Neural cell (in vitro differentiated cells): Measurements from ENCODE around the gene FAM227B. TPM values are rescaled to one million over a fixed set of nuclear protein-coding genes. Genes with fewer than 3 reads are reported as not detected.
"Not testable (repeated sequence)": the region's sequence is repeated elsewhere in the genome, so short reads cannot be mapped to it uniquely, and the experiment has no call there.

Experiments used
- H2AFZ ChIP-seq: fragments of 200-600, 300-800 bp; sonication (generic), shearing (Covaris generic); 2 replicates; pipeline ENCODE4 v1.6.0; 2014; ENCODE audit warnings: low read depth, mild to moderate bottlenecking, antibody characterized with exemption, low read length, moderate library complexity
- H3F3A ChIP-seq: fragments of 200-600 bp; shearing (Covaris generic); 2 replicates; pipeline ENCODE4 v1.6.1; 2016; ENCODE audit warnings: mild to moderate bottlenecking, moderate library complexity, mixed read lengths, antibody characterized with exemption, low read length; ENCODE audit not compliant: insufficient read depth, poor library complexity, severe bottlenecking
- H3K27ac ChIP-seq: fragments of 200-600, 300-800 bp; sonication (generic), shearing (Covaris generic); 2 replicates; pipeline ENCODE4 v1.5.1; 2014; ENCODE audit warnings: mild to moderate bottlenecking, low read length, moderate library complexity
- H3K27me3 ChIP-seq: fragments of 300-800, 200-600 bp; sonication (generic), shearing (Covaris generic); 2 replicates; pipeline ENCODE4 v1.6.0; 2014; ENCODE audit warnings: mild to moderate bottlenecking, low read depth, low read length, moderate library complexity; ENCODE audit not compliant: insufficient read depth
- H3K36me3 ChIP-seq: fragments of 300-800, 200-600 bp; sonication (generic), shearing (Covaris generic); 2 replicates; pipeline ENCODE4 v1.5.1; 2014; ENCODE audit warnings: mild to moderate bottlenecking, antibody characterized with exemption, low read length, moderate library complexity; ENCODE audit not compliant: insufficient read depth
- H3K4me2 ChIP-seq: fragments of 300-800, 200-600 bp; sonication (generic), shearing (Covaris generic); 2 replicates; pipeline ENCODE4 v1.6.0; 2014; ENCODE audit warnings: mild to moderate bottlenecking, low read length
- H3K4me3 ChIP-seq: fragments of 300-800, 200-600 bp; sonication (generic), shearing (Covaris generic); 2 replicates; pipeline ENCODE4 v1.5.1; 2014; ENCODE audit warnings: mild to moderate bottlenecking, low read length, moderate library complexity
- H3K79me2 ChIP-seq: fragments of 200-600 bp; shearing (Covaris generic); replicated peaks from 2 replicates; pipeline ENCODE4 v1.6.0; 2014; ENCODE audit warnings: mild to moderate bottlenecking, low read length, moderate library complexity; ENCODE audit not compliant: insufficient read depth
- H3K9ac ChIP-seq: fragments of 300-800, 200-600 bp; sonication (generic), shearing (Covaris generic); 2 replicates; pipeline ENCODE4 v1.6.1; 2016; ENCODE audit warnings: mild to moderate bottlenecking, low read length, mixed read lengths
- H3K9me2 ChIP-seq: fragments of 200-600 bp; shearing (Covaris generic); 2 replicates; pipeline ENCODE4 v1.6.1; 2016; ENCODE audit warnings: mild to moderate bottlenecking, low read length, mixed read lengths; ENCODE audit not compliant: insufficient read depth
- H3K9me3 ChIP-seq: fragments of 200-600, 300-800 bp; sonication (generic), shearing (Covaris generic); 2 replicates; pipeline ENCODE4 v1.6.1; 2016; ENCODE audit warnings: mild to moderate bottlenecking, mixed run types, low read length, moderate library complexity, mixed read lengths
- H4K20me1 ChIP-seq: fragments of 200-600 bp; shearing (Covaris generic); 2 replicates; pipeline ENCODE4 v1.6.1; 2016; ENCODE audit warnings: mild to moderate bottlenecking, mixed run types; ENCODE audit not compliant: insufficient read depth
- EP300 ChIP-seq: fragments of 450-650 bp; conservative IDR thresholded peaks from 2 replicates; pipeline ENCODE4 v1.6.1; 2014; ENCODE audit warnings: antibody characterized with exemption, mild to moderate bottlenecking, moderate library complexity; ENCODE audit not compliant: poor library complexity, severe bottlenecking
- EZH2 ChIP-seq: fragments of 200-600, 300-800 bp; shearing (Covaris generic), sonication (generic); IDR thresholded peaks from 2 replicates; pipeline ENCODE4 v1.6.1; 2014; ENCODE audit warnings: antibody characterized with exemption, low read length, borderline replicate concordance, mild to moderate bottlenecking; ENCODE audit not compliant: insufficient read depth, poor library complexity, severe bottlenecking
- MXI1 ChIP-seq: fragments of 450-650 bp; conservative IDR thresholded peaks from 2 replicates; pipeline ENCODE4 v1.6.1; 2014; ENCODE audit warnings: antibody characterized with exemption, mild to moderate bottlenecking; ENCODE audit not compliant: poor library complexity, severe bottlenecking
- POLR2AphosphoS5 ChIP-seq: IDR thresholded peaks from 2 replicates; pipeline ENCODE4 v1.6.1; 2012
- RAD21 ChIP-seq: fragments of 450-650 bp; conservative IDR thresholded peaks from 2 replicates; pipeline ENCODE4 v1.6.1; 2014; ENCODE audit warnings: antibody characterized with exemption, mild to moderate bottlenecking, moderate library complexity
- SMC3 ChIP-seq: fragments of 450-650 bp; conservative IDR thresholded peaks from 2 replicates; pipeline ENCODE4 v1.6.1; 2014; ENCODE audit warnings: antibody characterized with exemption, mild to moderate bottlenecking, moderate library complexity; ENCODE audit not compliant: poor library complexity
- TAF1 ChIP-seq: IDR thresholded peaks from 2 replicates; pipeline ENCODE4 v1.6.1; 2012; ENCODE audit warnings: low read depth
- polyA plus RNA-seq: library from polyadenylated mRNA; depleted of rRNA; stranded (reverse); fragments of >200 nt; gene quantifications from 2 replicates; pipeline ENCODE4 v1.2.3, GENCODE V29; 2014
- TF ChIP-seq, protein P1 (sequence below): fragments of 450-650 bp; IDR thresholded peaks from 2 replicates; pipeline ENCODE4 v1.5.1; 2014; ENCODE audit warnings: antibody characterized with exemption, mild to moderate bottlenecking, moderate library complexity; ENCODE audit not compliant: poor library complexity, severe bottlenecking
- TF ChIP-seq, protein P2 (sequence below): IDR thresholded peaks from 2 replicates; pipeline ENCODE4 v1.6.1; 2012; ENCODE audit warnings: borderline replicate concordance

Gene FAM227B
- polyA plus RNA-seq, 1 donor from 2014 or later, result 0.88 TPM

DNA sequence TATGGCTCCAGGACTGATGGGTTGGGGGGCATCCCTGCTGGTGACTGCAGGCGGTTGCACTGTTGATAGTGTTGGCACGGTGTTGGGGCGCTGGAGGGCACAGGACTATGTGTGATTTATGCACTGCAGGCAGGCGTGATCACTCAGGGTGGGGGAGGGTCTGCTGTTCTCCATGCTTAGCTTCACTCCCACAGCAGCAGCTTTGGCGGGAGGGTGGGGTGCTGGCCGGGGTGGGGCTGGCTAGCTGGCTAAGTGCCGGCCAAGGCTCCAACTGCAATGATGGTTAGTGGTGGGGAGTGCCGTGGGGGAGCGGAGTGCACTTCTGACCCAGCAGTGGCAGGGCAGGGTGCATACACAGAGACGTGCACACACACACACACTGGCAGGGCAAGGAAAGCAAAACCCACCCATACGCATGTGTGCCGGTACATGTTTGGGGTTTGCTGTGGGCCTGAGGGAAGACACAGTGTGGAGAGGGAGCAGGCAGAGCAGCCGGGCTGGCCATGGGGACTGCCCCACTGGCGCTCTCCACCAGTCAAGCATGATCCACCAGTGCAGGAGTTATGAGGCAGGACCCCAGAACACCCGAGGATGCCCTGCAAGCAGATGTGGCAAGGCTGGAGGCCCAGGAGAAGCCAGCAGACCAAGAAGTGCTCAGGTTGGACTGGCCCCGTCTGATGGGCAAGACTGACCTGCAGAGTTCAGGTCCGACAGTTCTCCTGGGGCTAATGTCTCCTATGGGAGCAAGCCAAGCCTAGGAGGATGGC, 214.1 kb downstream of the FAM227B start:
- Histone ChIP-seq H3K27ac (no peak overlapping the region), H2AFZ (no peak overlapping the region), H3K4me3 (no peak overlapping the region), H3K4me2 (no peak overlapping the region), H3K9ac (no peak overlapping the region), H3F3A (no peaks in the 10 kb centered on the region), H3K36me3 (no peaks in the 10 kb centered on the region), H3K9me2 (no peaks in the 10 kb centered on the region), H3K9me3 (no peaks in the 10 kb centered on the region), H4K20me1 (no peaks in the 10 kb centered on the region), H3K27me3 (no peaks in the 10 kb centered on the region), H3K79me2 (no peaks in the 10 kb centered on the region)
- TF ChIP-seq EZH2, result no peak

GRCh38 chr15:49402515-49403296, 217.9 kb downstream of the FAM227B start:
- H3K27ac ChIP-seq, H2AFZ ChIP-seq, H3K36me3 ChIP-seq, H3K79me2 ChIP-seq, H3F3A ChIP-seq, H3K27me3 ChIP-seq, H3K4me3 ChIP-seq, H3K9me3 ChIP-seq, H3K9me2 ChIP-seq, H4K20me1 ChIP-seq, H3K4me2 ChIP-seq, H3K9ac ChIP-seq: not testable (repeated sequence)

- Histone ChIP-seq H4K20me1 (no peaks in the 10 kb centered on the region), H3K36me3 (no peaks in the 10 kb centered on the region), H3K9me3 (no peaks in the 10 kb centered on the region), H3K4me3 (no peak overlapping the region), H3K27me3 (no peaks in the 10 kb centered on the region), H3K4me2 (no peak overlapping the region), H3K9me2 (no peaks in the 10 kb centered on the region), H3K9ac (no peak overlapping the region), H2AFZ (no peak overlapping the region), H3K79me2 (no peaks in the 10 kb centered on the region), H3K27ac (no peak overlapping the region), H3F3A (no peaks in the 10 kb centered on the region)
- TF ChIP-seq TAF1, result no peak
- no peak for TF ChIP-seq MXI1
- no peak for TF ChIP-seq EP300
- no peak for TF ChIP-seq POLR2AphosphoS5
- TF ChIP-seq, protein P1, sequence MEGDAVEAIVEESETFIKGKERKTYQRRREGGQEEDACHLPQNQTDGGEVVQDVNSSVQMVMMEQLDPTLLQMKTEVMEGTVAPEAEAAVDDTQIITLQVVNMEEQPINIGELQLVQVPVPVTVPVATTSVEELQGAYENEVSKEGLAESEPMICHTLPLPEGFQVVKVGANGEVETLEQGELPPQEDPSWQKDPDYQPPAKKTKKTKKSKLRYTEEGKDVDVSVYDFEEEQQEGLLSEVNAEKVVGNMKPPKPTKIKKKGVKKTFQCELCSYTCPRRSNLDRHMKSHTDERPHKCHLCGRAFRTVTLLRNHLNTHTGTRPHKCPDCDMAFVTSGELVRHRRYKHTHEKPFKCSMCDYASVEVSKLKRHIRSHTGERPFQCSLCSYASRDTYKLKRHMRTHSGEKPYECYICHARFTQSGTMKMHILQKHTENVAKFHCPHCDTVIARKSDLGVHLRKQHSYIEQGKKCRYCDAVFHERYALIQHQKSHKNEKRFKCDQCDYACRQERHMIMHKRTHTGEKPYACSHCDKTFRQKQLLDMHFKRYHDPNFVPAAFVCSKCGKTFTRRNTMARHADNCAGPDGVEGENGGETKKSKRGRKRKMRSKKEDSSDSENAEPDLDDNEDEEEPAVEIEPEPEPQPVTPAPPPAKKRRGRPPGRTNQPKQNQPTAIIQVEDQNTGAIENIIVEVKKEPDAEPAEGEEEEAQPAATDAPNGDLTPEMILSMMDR, result no peak
- TF ChIP-seq EZH2, result no peak
- no peak for TF ChIP-seq RAD21
- TF ChIP-seq, protein P2, sequence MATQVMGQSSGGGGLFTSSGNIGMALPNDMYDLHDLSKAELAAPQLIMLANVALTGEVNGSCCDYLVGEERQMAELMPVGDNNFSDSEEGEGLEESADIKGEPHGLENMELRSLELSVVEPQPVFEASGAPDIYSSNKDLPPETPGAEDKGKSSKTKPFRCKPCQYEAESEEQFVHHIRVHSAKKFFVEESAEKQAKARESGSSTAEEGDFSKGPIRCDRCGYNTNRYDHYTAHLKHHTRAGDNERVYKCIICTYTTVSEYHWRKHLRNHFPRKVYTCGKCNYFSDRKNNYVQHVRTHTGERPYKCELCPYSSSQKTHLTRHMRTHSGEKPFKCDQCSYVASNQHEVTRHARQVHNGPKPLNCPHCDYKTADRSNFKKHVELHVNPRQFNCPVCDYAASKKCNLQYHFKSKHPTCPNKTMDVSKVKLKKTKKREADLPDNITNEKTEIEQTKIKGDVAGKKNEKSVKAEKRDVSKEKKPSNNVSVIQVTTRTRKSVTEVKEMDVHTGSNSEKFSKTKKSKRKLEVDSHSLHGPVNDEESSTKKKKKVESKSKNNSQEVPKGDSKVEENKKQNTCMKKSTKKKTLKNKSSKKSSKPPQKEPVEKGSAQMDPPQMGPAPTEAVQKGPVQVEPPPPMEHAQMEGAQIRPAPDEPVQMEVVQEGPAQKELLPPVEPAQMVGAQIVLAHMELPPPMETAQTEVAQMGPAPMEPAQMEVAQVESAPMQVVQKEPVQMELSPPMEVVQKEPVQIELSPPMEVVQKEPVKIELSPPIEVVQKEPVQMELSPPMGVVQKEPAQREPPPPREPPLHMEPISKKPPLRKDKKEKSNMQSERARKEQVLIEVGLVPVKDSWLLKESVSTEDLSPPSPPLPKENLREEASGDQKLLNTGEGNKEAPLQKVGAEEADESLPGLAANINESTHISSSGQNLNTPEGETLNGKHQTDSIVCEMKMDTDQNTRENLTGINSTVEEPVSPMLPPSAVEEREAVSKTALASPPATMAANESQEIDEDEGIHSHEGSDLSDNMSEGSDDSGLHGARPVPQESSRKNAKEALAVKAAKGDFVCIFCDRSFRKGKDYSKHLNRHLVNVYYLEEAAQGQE, result no peak
- no peak for TF ChIP-seq SMC3
Observed at GRCh38 chr15:49387471-49387870, 233.1 kb downstream of the FAM227B start.
